Upper lobe of right lung (tissue), 1 donor: ENCODE measurements around the gene SCG3. TPM values are rescaled to one million over a fixed set of nuclear protein-coding genes. Genes with fewer than 3 reads are reported as not detected.

Experiments used
- ATAC-seq: fragments of 200-7000 bp; cut with Tn5 transposase; one replicate; pipeline ENCODE4 v1.9.1; 2020; ENCODE audit warnings: mild to moderate bottlenecking, moderate library complexity
- DNase-seq: peaks from one replicate; pipeline ENCODE4 v3.0.0-alpha.2; 2020
- H3K27ac ChIP-seq: fragments of 200-600 bp; one replicate; pipeline ENCODE4 v1.8.0; 2022
- H3K27me3 ChIP-seq: fragments of 200-600 bp; one replicate; pipeline ENCODE4 v1.8.0; 2022; ENCODE audit warnings: mild to moderate bottlenecking
- H3K36me3 ChIP-seq: fragments of 200-600 bp; one replicate; pipeline ENCODE4 v1.8.0; 2022
- H3K4me1 ChIP-seq: fragments of 200-600 bp; one replicate; pipeline ENCODE4 v1.8.0; 2022
- H3K4me3 ChIP-seq: fragments of 200-600 bp; one replicate; pipeline ENCODE4 v1.8.0; 2022; ENCODE audit warnings: mild to moderate bottlenecking
- H3K9me3 ChIP-seq: fragments of 200-600 bp; one replicate; pipeline ENCODE4 v1.8.0; 2022
- intact Hi-C: fragments of 100-400 bp; cut with DNase I; formaldehyde crosslinking; loops from one replicate; pipeline ENCODE4 v1.11.0; 2022
- total RNA-seq: library from RNA; stranded (reverse); fragmentation: NEBNext Ultra II Directional; extraction: Animal tissue kit (Norgen Biotek cat#: 25700); gene quantifications from one replicate; pipeline ENCODE4 v1.2.1, GENCODE V29; 2021
- TF ChIP-seq, protein P1 (sequence below): fragments of 200-600 bp; IDR thresholded peaks from one replicate; pipeline ENCODE4 v1.8.0; 2022; ENCODE audit warnings: antibody characterized with exemption
- donor health status: DM: no; HTN: yes; CAD: no; lungs with severe emphysema.

Gene SCG3
- total RNA-seq, 1 donor from 2014 or later, result 0.17 TPM

DNA sequence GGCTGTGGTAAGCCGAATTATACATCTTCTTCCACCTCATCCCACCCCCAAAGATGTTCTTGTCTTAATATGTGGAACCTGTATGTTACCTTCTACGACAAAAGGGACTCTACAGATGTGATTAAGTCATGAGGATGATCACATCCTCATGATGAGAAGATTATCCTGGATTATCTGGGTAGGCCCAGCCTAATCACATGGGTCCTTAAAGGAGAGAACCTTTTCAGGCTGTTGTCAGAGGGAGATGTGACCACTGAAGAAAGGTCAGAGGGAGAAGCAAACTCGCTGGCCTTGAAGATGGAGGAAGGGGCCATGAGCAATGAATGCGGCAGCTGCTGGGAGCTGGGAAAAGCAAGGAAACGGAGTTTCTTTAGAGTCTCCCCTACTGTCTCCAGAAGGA, 12.9 kb upstream of the SCG3 start:
- intact Hi-C loops, result no loop called here

GRCh38 chr15:51669381-51669780, 11.9 kb upstream of the SCG3 start:
- intact Hi-C loops, result no loop called here
- no peaks in the 10 kb centered on the region for H3K4me1 ChIP-seq
- TF ChIP-seq, protein P1, sequence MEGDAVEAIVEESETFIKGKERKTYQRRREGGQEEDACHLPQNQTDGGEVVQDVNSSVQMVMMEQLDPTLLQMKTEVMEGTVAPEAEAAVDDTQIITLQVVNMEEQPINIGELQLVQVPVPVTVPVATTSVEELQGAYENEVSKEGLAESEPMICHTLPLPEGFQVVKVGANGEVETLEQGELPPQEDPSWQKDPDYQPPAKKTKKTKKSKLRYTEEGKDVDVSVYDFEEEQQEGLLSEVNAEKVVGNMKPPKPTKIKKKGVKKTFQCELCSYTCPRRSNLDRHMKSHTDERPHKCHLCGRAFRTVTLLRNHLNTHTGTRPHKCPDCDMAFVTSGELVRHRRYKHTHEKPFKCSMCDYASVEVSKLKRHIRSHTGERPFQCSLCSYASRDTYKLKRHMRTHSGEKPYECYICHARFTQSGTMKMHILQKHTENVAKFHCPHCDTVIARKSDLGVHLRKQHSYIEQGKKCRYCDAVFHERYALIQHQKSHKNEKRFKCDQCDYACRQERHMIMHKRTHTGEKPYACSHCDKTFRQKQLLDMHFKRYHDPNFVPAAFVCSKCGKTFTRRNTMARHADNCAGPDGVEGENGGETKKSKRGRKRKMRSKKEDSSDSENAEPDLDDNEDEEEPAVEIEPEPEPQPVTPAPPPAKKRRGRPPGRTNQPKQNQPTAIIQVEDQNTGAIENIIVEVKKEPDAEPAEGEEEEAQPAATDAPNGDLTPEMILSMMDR, result no peak
- no peak overlapping the region for H3K4me3 ChIP-seq
- DNase-seq, result no peak
- no peaks in the 10 kb centered on the region for H3K27me3 ChIP-seq
- H3K36me3 ChIP-seq, result no peaks in the 10 kb centered on the region
- H3K27ac ChIP-seq, result no peak overlapping the region
- no peak for ATAC-seq
- no peaks in the 10 kb centered on the region for H3K9me3 ChIP-seq

More for the DNA sequence above, 12.9 kb upstream of the SCG3 start:
- no peak overlapping the region for H3K27ac ChIP-seq
- TF ChIP-seq, protein P1, result no peak
- ATAC-seq (no peak), DNase-seq (no peak)
- no peaks in the 10 kb centered on the region for H3K27me3 ChIP-seq
- no peaks in the 10 kb centered on the region for H3K4me1 ChIP-seq
- no peaks in the 10 kb centered on the region for H3K9me3 ChIP-seq
- no peak overlapping the region for H3K4me3 ChIP-seq
- H3K36me3 ChIP-seq, result no peaks in the 10 kb centered on the region

GRCh38 chr15:51672155-51672687, 9.1 kb upstream of the SCG3 start:
- Histone ChIP-seq H3K27ac (no peak overlapping the region), H3K36me3 (no peaks in the 10 kb centered on the region), H3K27me3 (no peaks in the 10 kb centered on the region), H3K4me3 (no peak overlapping the region), H3K9me3 (no peaks in the 10 kb centered on the region), H3K4me1 (no peaks in the 10 kb centered on the region)
- ATAC-seq, result peak; percentile 83
- intact Hi-C loops, result no loop called here
- DNase-seq, result no peak
- TF ChIP-seq, protein P1, result no peak

DNA sequence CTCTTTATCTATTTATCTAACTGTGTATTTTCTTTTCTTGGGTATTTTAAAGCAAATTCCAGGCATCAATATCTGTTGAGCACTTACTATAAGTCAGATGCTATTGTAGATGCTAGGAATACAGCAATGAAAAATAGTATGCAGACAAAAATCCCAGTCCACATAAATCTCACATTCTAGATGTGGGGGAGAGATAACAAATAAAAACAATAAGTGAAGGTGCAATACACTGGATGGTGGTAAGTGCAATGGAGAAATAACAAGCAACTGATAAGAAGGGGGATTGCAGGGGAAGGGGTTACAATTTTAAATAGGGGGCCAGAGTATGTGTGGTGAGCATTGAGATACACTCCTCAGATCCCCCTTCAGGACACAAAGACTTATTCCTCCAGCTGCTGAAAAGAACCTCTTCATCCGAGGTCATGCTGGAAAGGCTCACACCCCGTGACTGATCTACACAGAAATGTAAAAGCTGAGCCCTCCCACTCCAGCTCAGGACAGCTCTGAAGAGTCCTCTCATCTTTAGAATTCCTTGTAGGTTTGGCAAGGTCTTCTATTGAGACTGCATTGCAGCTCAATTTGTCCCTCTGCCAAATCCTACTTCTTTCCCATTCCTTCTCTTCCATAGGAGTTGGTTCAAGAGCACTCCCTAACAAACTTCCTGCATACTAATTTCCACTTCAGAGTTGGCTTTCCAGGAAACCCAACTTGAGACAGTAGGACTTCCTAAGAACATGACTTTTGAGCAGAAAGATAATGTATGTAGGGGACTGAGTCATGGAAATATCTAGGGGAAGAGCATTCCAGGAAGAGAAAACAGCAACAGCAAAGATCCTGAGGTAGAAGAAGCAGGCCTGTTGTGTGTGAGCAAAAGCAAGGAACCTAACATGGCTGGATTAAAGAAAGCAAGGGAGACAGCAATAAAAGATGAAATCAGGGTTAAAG, 8.1 kb upstream of the SCG3 start:
- ATAC-seq, result no peak
- no peaks in the 10 kb centered on the region for H3K4me1 ChIP-seq
- intact Hi-C loops, result no loop called here
- H3K36me3 ChIP-seq, result no peaks in the 10 kb centered on the region
- DNase-seq, result no peak
- H3K27me3 ChIP-seq, result no peaks in the 10 kb centered on the region
- H3K27ac ChIP-seq, result no peak overlapping the region
- no peak overlapping the region for H3K4me3 ChIP-seq
- TF ChIP-seq, protein P1, result no peak
- no peaks in the 10 kb centered on the region for H3K9me3 ChIP-seq

GRCh38 chr15:51675234-51675633, 6.1 kb upstream of the SCG3 start:
- TF ChIP-seq, protein P1, result no peak
- Histone ChIP-seq H3K27ac (no peak overlapping the region), H3K4me3 (no peak overlapping the region), H3K36me3 (no peaks in the 10 kb centered on the region), H3K27me3 (no peaks in the 10 kb centered on the region), H3K9me3 (no peaks in the 10 kb centered on the region), H3K4me1 (no peaks in the 10 kb centered on the region)
- DNase-seq (no peak), ATAC-seq (no peak)
- intact Hi-C loops, result no loop called here
